Testis (tissue), 3 donors: ENCODE results near the gene TCP11. TPM values are rescaled to one million over a fixed set of nuclear protein-coding genes. Genes with fewer than 3 reads are reported as not detected.

Experiments used
- DNase-seq: peaks from one replicate; pipeline ENCODE4 v3.0.0-alpha.2; 2019
- H3K27ac ChIP-seq, 2 donors: fragments of 200-600 bp; sonication (generic); one replicate each; pipeline ENCODE4 v1.5.1; 2019
- H3K27me3 ChIP-seq: fragments of 200-600 bp; sonication (generic); one replicate; pipeline ENCODE4 v1.5.1; 2019
- H3K36me3 ChIP-seq: fragments of 200-600 bp; sonication (generic); one replicate; pipeline ENCODE4 v1.5.1; 2017; ENCODE audit warnings: low read depth; ENCODE audit errors: missing control alignments
- H3K4me1 ChIP-seq: fragments of 200-600 bp; sonication (generic); one replicate; pipeline ENCODE4 v1.5.1; 2019
- H3K4me3 ChIP-seq, 2 donors: fragments of 200-600 bp; sonication (generic); one replicate each; pipeline ENCODE4 v1.5.1; 2017 to 2019
- H3K9me3 ChIP-seq: fragments of 200-600 bp; sonication (generic); one replicate; pipeline ENCODE4 v1.5.1; 2017
- POLR2A ChIP-seq: fragments of 450-650 bp; IDR thresholded peaks from one replicate; pipeline ENCODE4 v1.6.1; 2017; ENCODE audit warnings: antibody characterized with exemption, mild to moderate bottlenecking, moderate library complexity
- WGBS, 2 donors: methylation state at CpG; one replicate each; pipeline ENCODE4 v1.1.5; 2018; 5-methylcytosine and 5-hydroxymethylcytosine counted together
- intact Hi-C: fragments of 100-400 bp; cut with DNase I; formaldehyde crosslinking; loops from one replicate; pipeline ENCODE4 v1.15.1; 2023; ENCODE audit warnings: low total_unique reads
- polyA plus RNA-seq: library from polyadenylated mRNA; stranded (reverse); fragments of 350-450 nt; fragmentation: Illumina TruSeq; extraction: RNeasy Lipid Tissue Mini Kit (QIAGEN cat#74804); gene quantifications from one replicate; pipeline ENCODE4 v1.2.3, GENCODE V29; 2014; ENCODE audit warnings: low read depth, low replicate concordance; ENCODE audit not compliant: insufficient read depth
- total RNA-seq, 2 donors: library from RNA; depleted of rRNA; stranded (reverse); fragments of >200 nt; gene quantifications; one replicate each; pipeline ENCODE4 v1.2.3, GENCODE V29; 2016
- TF ChIP-seq, protein P1 (sequence below), 3 experiments: fragments of 450-650 bp in 2 of 3; fragments of 200-600 bp in 1 of 3; sonication (generic) in 1 of 3; IDR thresholded peaks; one replicate each; pipeline ENCODE4 v1.5.1; 2016 to 2019; ENCODE audit warnings: antibody characterized with exemption in 3 of 3, mild to moderate bottlenecking in 2 of 3, moderate library complexity in 1 of 3

Gene TCP11
- total and polyA plus RNA-seq, 3 donors from 2014 or later, result 193 to 1,044 (median 639) TPM

DNA sequence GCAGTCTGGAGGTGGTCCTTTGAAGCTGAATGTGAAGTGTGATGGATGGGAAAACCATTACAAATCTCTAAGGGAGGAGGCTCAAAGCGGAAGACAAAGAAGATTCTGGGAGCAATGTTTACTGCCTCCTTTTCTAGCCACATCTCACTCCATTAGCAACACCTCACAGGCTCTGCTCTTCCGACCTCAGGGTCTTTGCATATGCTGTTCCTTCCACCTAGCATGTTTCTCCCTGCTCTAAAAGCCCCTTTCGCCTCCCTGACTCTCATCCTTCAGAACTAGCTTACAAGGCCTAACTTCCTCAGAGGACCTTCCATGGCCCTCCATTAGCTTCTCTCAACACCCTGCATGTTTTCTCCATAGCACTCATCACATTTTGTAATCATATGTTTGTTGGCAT is 4.6 kb upstream of the TCP11 start:
- WGBS, 2 donors, result 91 to 93% methylated on average over 3 of the region's 3 CpGs
- DNase-seq, result no peak
- intact Hi-C loops, result no loop called here
- H3K4me1 ChIP-seq, result no peaks in the 10 kb centered on the region
- no peaks in the 10 kb centered on the region for H3K36me3 ChIP-seq
- H3K9me3 ChIP-seq, result no peaks in the 10 kb centered on the region
- H3K4me3 ChIP-seq, result no peak overlapping the region
- H3K27ac ChIP-seq, result no peak overlapping the region
- no peaks in the 10 kb centered on the region for H3K27me3 ChIP-seq
- TF ChIP-seq, protein P1, sequence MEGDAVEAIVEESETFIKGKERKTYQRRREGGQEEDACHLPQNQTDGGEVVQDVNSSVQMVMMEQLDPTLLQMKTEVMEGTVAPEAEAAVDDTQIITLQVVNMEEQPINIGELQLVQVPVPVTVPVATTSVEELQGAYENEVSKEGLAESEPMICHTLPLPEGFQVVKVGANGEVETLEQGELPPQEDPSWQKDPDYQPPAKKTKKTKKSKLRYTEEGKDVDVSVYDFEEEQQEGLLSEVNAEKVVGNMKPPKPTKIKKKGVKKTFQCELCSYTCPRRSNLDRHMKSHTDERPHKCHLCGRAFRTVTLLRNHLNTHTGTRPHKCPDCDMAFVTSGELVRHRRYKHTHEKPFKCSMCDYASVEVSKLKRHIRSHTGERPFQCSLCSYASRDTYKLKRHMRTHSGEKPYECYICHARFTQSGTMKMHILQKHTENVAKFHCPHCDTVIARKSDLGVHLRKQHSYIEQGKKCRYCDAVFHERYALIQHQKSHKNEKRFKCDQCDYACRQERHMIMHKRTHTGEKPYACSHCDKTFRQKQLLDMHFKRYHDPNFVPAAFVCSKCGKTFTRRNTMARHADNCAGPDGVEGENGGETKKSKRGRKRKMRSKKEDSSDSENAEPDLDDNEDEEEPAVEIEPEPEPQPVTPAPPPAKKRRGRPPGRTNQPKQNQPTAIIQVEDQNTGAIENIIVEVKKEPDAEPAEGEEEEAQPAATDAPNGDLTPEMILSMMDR (IDR thresholded peaks at IDR 0.05), result no peak
- no peak for TF ChIP-seq POLR2A

DNA sequence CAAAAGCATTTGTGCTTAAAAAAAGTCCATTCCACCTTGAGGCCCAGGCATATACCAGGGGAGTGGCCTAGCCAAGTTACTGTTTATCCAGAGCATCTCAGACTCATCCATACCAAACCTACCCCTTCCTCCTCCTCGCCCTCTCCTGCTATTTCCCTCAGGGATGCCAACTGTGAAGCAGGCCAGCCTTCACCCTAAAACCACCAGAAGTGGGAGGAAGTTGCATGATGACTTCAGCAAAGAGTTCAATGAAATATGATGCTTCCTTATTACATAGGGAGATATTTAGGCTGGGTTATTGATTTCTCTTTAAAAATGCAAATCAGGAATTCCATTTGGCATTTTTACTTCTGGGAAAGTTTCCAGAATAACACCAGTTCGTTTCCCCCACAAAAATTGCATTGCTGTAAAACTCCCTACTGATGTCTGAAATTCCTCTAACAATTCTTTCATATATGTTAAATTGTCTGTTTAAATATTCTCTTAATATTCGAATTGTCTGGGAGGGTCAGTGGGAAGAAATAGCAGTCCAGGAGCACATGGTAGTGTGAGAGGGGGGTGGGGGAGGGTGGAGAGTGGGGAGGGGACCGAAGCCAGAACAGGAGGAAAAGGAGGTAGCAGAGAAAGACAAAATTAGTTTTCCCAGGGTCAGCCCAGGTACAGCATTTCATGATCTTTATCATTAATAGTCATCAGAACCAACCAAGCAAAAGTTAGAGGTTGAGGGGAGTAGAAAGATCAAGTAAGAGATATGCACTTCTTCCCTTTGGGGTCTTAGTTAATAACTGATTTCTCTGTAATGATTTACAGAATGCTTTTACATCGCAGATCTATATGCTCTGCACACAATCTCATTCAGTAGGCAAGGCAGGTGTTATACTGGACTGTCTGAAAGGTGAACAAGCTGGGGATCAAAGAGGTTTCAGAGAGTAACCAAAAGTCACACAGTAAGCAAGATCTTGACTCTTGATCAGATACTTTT is 1.7 kb upstream of the TCP11 start:
- no peak overlapping the region for H3K27ac ChIP-seq
- H3K4me1 ChIP-seq, result peaks cover 14% of the 10 kb centered on the region
- TF ChIP-seq, protein P1 (IDR thresholded peaks at IDR 0.05), result no peak
- TF ChIP-seq POLR2A, result no peak
- intact Hi-C loops, result no loop called here
- H3K27me3 ChIP-seq, result no peaks in the 10 kb centered on the region
- peak overlapping the region in 1 of 2 donors; percentile 62 for H3K4me3 ChIP-seq
- whole genome bisulfite sequencing, 2 donors, result 54 to 63% methylated on average over 5 of the region's 5 CpGs
- no peaks in the 10 kb centered on the region for H3K9me3 ChIP-seq
- DNase-seq, result no peak
- no peaks in the 10 kb centered on the region for H3K36me3 ChIP-seq

- Histone ChIP-seq H3K27ac (peak overlapping the region; percentile 63 to 78), H3K4me3 (peak overlapping the region; percentile 48 to 62), H3K4me1 (peaks cover 18% of the 10 kb centered on the region), H3K36me3 (no peaks in the 10 kb centered on the region), H3K27me3 (no peaks in the 10 kb centered on the region), H3K9me3 (no peaks in the 10 kb centered on the region)
- TF ChIP-seq POLR2A, result no peak
- TF ChIP-seq, protein P1 (IDR thresholded peaks at IDR 0.05), result no peak
- peak; percentile 21 for DNase-seq
- 40 to 50% methylated on average over 13 to 15 of the region's 15 CpGs for whole genome bisulfite sequencing, 2 donors
- intact Hi-C loops, result loop anchor here (2.0 kb wide), 1 partner anchor 154 kb away; no protein-coding TSS in a partner anchor
These were observed 516 bp downstream of the TCP11 start for GRCh38 chr6:35140639-35141006.

DNA sequence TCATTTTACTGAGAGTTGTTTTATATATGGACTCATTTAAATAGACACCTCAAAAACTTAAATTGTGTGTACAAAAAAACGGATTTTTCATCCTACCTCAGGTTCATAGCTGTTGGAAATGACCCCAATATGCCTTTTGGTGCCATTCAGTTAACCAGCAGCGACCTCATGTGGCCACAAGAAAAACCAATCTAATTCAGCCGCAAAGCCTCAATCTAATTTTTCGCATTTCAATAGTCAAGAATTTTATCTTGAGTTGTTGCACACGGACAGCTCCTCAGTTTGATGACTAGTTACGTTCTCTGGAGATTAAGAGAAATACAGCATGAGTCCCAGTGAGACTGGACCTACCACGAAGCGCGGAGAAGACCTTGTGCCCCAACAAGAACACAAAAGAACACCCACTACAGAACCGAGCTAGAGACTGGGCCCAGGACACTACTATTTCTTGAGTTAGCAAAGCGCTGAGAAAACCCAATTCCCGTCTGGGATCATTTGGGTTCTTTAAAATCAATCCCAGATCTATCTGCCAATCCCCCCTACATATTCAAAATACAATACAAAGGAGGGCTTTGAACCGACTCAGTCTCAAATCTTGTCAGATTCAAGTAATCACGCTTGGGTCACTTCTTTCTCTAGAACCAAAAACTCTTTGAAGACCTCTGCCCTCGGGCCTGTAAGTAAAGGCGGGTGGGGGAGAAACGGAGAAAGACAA is 1.1 kb downstream of the TCP11 start:
- H3K36me3 ChIP-seq, result no peaks in the 10 kb centered on the region
- intact Hi-C loops, result loop anchor here (2.0 kb wide), 1 partner anchor 153 kb away; no protein-coding TSS in a partner anchor
- peak overlapping the region; percentile 48 to 62 for H3K4me3 ChIP-seq
- H3K27ac ChIP-seq, result peak overlapping the region; percentile 63 to 78
- no peaks in the 10 kb centered on the region for H3K27me3 ChIP-seq
- peaks cover 18% of the 10 kb centered on the region for H3K4me1 ChIP-seq
- peak; percentile 51 for DNase-seq
- H3K9me3 ChIP-seq, result no peaks in the 10 kb centered on the region
- TF ChIP-seq, protein P1 (IDR thresholded peaks at IDR 0.05), result peak; percentile 62 to 93 (median 85)
- no peak for TF ChIP-seq POLR2A
- WGBS, 2 donors, result 15 to 24% methylated on average over 17 of the region's 17 CpGs
